Heart right ventricle (tissue), 16 donors: ENCODE measurements around the gene SNX15. TPM values are rescaled to one million over a fixed set of nuclear protein-coding genes. Genes with fewer than 3 reads are reported as not detected.

Experiments used
- ATAC-seq, 8 donors: fragments of 200-7000 bp; cut with Tn5 transposase; one replicate each; pipeline ENCODE4 v1.9.1; 2020; ENCODE audit warnings: mild to moderate bottlenecking in 8 of 8, moderate library complexity in 8 of 8, moderate number of reproducible peaks in 1 of 8
- DNase-seq, 2 donors: peaks; one replicate each; pipeline ENCODE4 v3.0.0-alpha.2; 2020
- H3K27ac ChIP-seq, 10 donors: fragments of 200-600 bp; sonication (generic) in 2 of 10; one replicate each; pipeline versions ENCODE4 v1.5.0 to v1.8.0; 2020 to 2022; ENCODE audit warnings: mild to moderate bottlenecking in 3 of 10
- H3K27me3 ChIP-seq, 7 donors: fragments of 200-600 bp; one replicate each; pipeline ENCODE4 v1.8.0; 2021 to 2022; ENCODE audit warnings: mild to moderate bottlenecking in 2 of 7
- H3K36me3 ChIP-seq, 9 donors: fragments of 200-600 bp; sonication (generic) in 1 of 9; one replicate each; pipeline versions ENCODE4 v1.5.0 to v1.8.0; 2020 to 2022; ENCODE audit warnings: mild to moderate bottlenecking in 2 of 9
- H3K4me1 ChIP-seq, 9 donors: fragments of 200-600 bp; sonication (generic) in 1 of 9; one replicate each; pipeline versions ENCODE4 v1.5.0 to v1.8.0; 2020 to 2022; ENCODE audit warnings: mild to moderate bottlenecking in 4 of 9
- H3K4me3 ChIP-seq, 10 donors: fragments of 200-600 bp; sonication (generic) in 2 of 10; one replicate each; pipeline versions ENCODE4 v1.5.0 to v1.8.0; 2020 to 2022; ENCODE audit warnings: mild to moderate bottlenecking in 7 of 10, moderate library complexity in 2 of 10
- H3K9me3 ChIP-seq, 11 donors: fragments of 200-600 bp in 10 of 11; sonication (generic) in 2 of 11; one replicate each; pipeline versions ENCODE4 v1.5.0 to v1.8.0; 2013 to 2022; ENCODE audit warnings: mild to moderate bottlenecking in 2 of 11, control low read depth in 1 of 11, moderate library complexity in 1 of 11
- CTCF ChIP-seq, 9 donors: fragments of 200-600 bp; sonication (generic) in 2 of 9; IDR thresholded peaks; one replicate each; pipeline versions ENCODE4 v1.5.0 to v1.8.0; 2021 to 2022; ENCODE audit warnings: antibody characterized with exemption in 9 of 9, mild to moderate bottlenecking in 5 of 9, moderate library complexity in 1 of 9
- WGBS, 2 donors: extraction: QIAGEN DNeasy Blood & Tissue Kit; methylation state at CpG; one replicate each; pipeline ENCODE4 v1.1.7; 2013; ENCODE audit warnings: inconsistent platforms in 1 of 2; 5-methylcytosine and 5-hydroxymethylcytosine counted together
- intact Hi-C, 10 donors: fragments of 100-400 bp; cut with DNase I; formaldehyde crosslinking; loops; one replicate each; pipeline versions ENCODE4 v1.11.1 to v1.14.2; 2022
- polyA plus RNA-seq, 2 donors: library from polyadenylated mRNA; stranded (reverse); fragments of 200-250 nt; gene quantifications; one replicate each; pipeline ENCODE4 v1.2.3, GENCODE V29; 2013
- total RNA-seq, 10 donors: library from RNA; stranded (reverse); fragmentation: NEBNext Ultra II Directional in 3 of 10; extraction: Animal tissue kit (Norgen Biotek cat#: 25700) in 3 of 10; gene quantifications; one replicate each; pipeline versions ENCODE4 v1.2.1 to v1.2.4, GENCODE V29; 2021 to 2023
- donor health status: Arrhythmogenic right ventricular cardiomyopathy.
- donor health status: ischemic (EF 13 %, LVEDD 7.1; RV severe dilation, severe dysfunction).
- donor health status: healthy with polysubstance abuse.
- donor health status: DM: no; HTN: yes; CAD: no.
- donor health status: DM: no; HTN: no; CAD: no.
- donor health status: ischemic (EF 25% LVEDD 6.9; RV normal size, moderate dysfunction).
- donor health status: ischemic (EF 25% LVEDD 5.7; RV mildly dilated, moderate dysfunction).
- donor health status: healthy.
- donor health status: DM: yes; HTN: yes; CAD: no.
- donor health status: Ischemic cardiomyopathy.
- donor health status: ischemic (EF 35%, LVEDD 5.7; RV mildly dilated, moderate dysfunction).
- donor health status: nonischemic (EF 11% LVEDD 7.7; RV severe dilation, severe dysfunction).
- donor health status: DM: yes; HTN: yes; CAD: no.
- donor health status: PGD.
- donor health status: ischemic (EF 29% LVEDD 5.4; RV normal size, mild dysfunction).
- donor health status: nonischemic (EF 23%, LVEDD 6.1; RV moderate dilation, normal function).

The SNX15 gene
- total and polyA plus RNA-seq, 12 donors: 11.4 to 23.2 (median 15.3) TPM

- DNase-seq: no peak
- no peak for TF ChIP-seq CTCF (IDR thresholded peaks at IDR 0.05)
- 79 to 88% methylated on average over 8 of the region's 8 CpGs for WGBS, 2 donors
- no peak for ATAC-seq
- no peaks in the 10 kb centered on the region for H3K36me3 ChIP-seq
- H3K4me3 ChIP-seq: no peak within 1 kb of the TSS
- intact Hi-C loops: no loop called here
- no peaks in the 10 kb centered on the region for H3K4me1 ChIP-seq
- no peaks in the 10 kb centered on the region for H3K9me3 ChIP-seq
- H3K27ac ChIP-seq: no peak within 1 kb of the TSS
- H3K27me3 ChIP-seq: no peaks in the 10 kb centered on the region
Observed at GRCh38 chr11:65058419-65059054, 31.3 kb downstream of the SNX15 start, which contains the start of gene NAALADL1. Gene NAALADL1, minus strand, starts transcription at chr11:65058553. Its CDS starts 32 bp downstream, at chr11:65058521.

GRCh38 chr11:65059523-65059922 lies 32.3 kb downstream of the SNX15 start:
- H3K9me3 ChIP-seq: no peaks in the 10 kb centered on the region
- no peak overlapping the region for H3K4me3 ChIP-seq
- no peaks in the 10 kb centered on the region for H3K4me1 ChIP-seq
- ATAC-seq (no peak), DNase-seq (no peak)
- TF ChIP-seq CTCF (IDR thresholded peaks at IDR 0.05): no peak
- H3K27ac ChIP-seq: no peak overlapping the region
- H3K36me3 ChIP-seq: no peaks in the 10 kb centered on the region
- intact Hi-C loops: no loop called here
- 47 to 63% methylated on average over 3 of the region's 3 CpGs for WGBS, 2 donors
- H3K27me3 ChIP-seq: no peaks in the 10 kb centered on the region

GRCh38 chr11:65059959-65060824 lies 33.0 kb downstream of the SNX15 start:
- H3K9me3 ChIP-seq: no peaks in the 10 kb centered on the region
- ATAC-seq (no peak), DNase-seq (no peak)
- 43 to 54% methylated on average over 10 of the region's 10 CpGs for WGBS, 2 donors
- H3K36me3 ChIP-seq: no peaks in the 10 kb centered on the region
- no peaks in the 10 kb centered on the region for H3K4me1 ChIP-seq
- no peak for TF ChIP-seq CTCF (IDR thresholded peaks at IDR 0.05)
- H3K4me3 ChIP-seq: no peak overlapping the region
- H3K27ac ChIP-seq: no peak overlapping the region
- intact Hi-C loops: no loop called here
- no peaks in the 10 kb centered on the region for H3K27me3 ChIP-seq

- Histone ChIP-seq H3K4me1 (no peaks in the 10 kb centered on the region), H3K27ac (no peak overlapping the region), H3K9me3 (no peaks in the 10 kb centered on the region), H3K27me3 (no peaks in the 10 kb centered on the region), H3K36me3 (no peaks in the 10 kb centered on the region), H3K4me3 (no peak overlapping the region)
- ATAC-seq (no peak), DNase-seq (no peak)
- 53 to 61% methylated on average over 9 of the region's 9 CpGs for WGBS, 2 donors
- peak in 4 of 9 donors; percentile 4 to 24 (median 12) for TF ChIP-seq CTCF (IDR thresholded peaks at IDR 0.05)
- intact Hi-C loops: no loop called here
Observed at GRCh38 chr11:65060913-65061408, 33.7 kb downstream of the SNX15 start.
